ENCODE measurements around the gene NTN3.

DNA sequence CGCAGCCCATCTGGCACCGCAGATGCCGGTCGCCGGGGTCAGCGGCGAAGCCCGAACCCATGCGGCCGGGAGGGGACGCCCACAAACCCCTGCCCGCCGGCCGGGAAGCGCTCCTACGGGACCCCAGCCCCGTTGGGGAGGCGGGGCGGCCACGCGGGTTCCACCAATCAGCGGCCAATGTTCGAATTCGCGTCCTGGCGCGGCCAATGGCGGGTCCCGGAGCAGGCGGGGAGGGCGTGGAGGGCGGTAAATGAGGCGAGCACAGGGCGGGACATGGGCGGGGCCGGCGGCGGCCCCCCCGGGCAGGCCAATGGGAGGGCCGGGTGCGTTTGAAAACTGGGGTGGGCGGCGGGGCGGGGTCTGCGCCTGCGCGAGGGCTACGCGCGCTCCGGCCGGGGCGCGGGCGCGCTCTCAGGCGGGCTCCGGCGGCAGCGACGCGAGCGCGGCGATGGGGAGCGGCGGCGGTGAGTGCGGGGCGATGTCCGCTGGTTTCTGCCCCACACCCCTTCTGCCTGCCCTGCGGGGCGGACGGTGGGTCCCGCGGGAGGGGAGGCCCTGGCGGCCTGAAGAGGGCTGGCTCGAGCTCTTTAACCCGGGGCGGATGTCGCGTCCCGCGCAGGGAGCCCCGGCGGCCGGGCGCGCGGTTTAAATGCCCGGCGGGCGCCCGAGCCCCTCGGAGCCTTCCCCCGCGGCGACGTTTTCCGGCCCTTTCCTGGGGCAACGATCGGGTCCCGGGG is 41.9 kb upstream of the NTN3 start, which contains the start of gene CCNF:
- TF ChIP-seq, protein P1, sequence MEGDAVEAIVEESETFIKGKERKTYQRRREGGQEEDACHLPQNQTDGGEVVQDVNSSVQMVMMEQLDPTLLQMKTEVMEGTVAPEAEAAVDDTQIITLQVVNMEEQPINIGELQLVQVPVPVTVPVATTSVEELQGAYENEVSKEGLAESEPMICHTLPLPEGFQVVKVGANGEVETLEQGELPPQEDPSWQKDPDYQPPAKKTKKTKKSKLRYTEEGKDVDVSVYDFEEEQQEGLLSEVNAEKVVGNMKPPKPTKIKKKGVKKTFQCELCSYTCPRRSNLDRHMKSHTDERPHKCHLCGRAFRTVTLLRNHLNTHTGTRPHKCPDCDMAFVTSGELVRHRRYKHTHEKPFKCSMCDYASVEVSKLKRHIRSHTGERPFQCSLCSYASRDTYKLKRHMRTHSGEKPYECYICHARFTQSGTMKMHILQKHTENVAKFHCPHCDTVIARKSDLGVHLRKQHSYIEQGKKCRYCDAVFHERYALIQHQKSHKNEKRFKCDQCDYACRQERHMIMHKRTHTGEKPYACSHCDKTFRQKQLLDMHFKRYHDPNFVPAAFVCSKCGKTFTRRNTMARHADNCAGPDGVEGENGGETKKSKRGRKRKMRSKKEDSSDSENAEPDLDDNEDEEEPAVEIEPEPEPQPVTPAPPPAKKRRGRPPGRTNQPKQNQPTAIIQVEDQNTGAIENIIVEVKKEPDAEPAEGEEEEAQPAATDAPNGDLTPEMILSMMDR (IDR thresholded peaks at IDR 0.05), result peak in 2 of 5 experiments; percentile 32 to 46
- TF ChIP-seq EP300 (IDR thresholded peaks at IDR 0.05), result peak in 1 of 2 donors; percentile 49

Data from tibial nerve (tissue), 4 donors.